Lower lobe of right lung (tissue), 2 donors: ENCODE data around the gene ZMAT1. TPM values are rescaled to one million over a fixed set of nuclear protein-coding genes. Genes with fewer than 3 reads are reported as not detected.

ENCODE experiments used
- ATAC-seq, 2 donors: fragments of 200-7000 bp; cut with Tn5 transposase; one replicate each; pipeline ENCODE4 v1.9.1; 2020 to 2022; ENCODE audit warnings: mild to moderate bottlenecking in 2 of 2, moderate library complexity in 2 of 2
- DNase-seq: peaks from one replicate; pipeline ENCODE4 v3.0.0-alpha.2; 2020
- H3K27ac ChIP-seq: fragments of 200-600 bp; one replicate; pipeline ENCODE4 v1.8.0; 2022
- H3K27me3 ChIP-seq: fragments of 200-600 bp; one replicate; pipeline ENCODE4 v1.8.0; 2022; ENCODE audit warnings: low read depth
- H3K36me3 ChIP-seq: fragments of 200-600 bp; one replicate; pipeline ENCODE4 v1.8.0; 2022; ENCODE audit warnings: mild to moderate bottlenecking
- H3K4me1 ChIP-seq: fragments of 200-600 bp; one replicate; pipeline ENCODE4 v1.8.0; 2022
- H3K4me3 ChIP-seq: fragments of 200-600 bp; one replicate; pipeline ENCODE4 v1.8.0; 2022; ENCODE audit warnings: mild to moderate bottlenecking
- H3K9me3 ChIP-seq: fragments of 200-600 bp; one replicate; pipeline ENCODE4 v1.8.0; 2022
- intact Hi-C: fragments of 100-400 bp; cut with DNase I; formaldehyde crosslinking; loops from one replicate; pipeline ENCODE4 v1.11.0; 2022
- total RNA-seq: library from RNA; stranded (reverse); fragmentation: NEBNext Ultra II Directional; extraction: Animal tissue kit (Norgen Biotek cat#: 25700); gene quantifications from one replicate; pipeline ENCODE4 v1.2.1, GENCODE V29; 2021
- TF ChIP-seq, protein P1 (sequence below): fragments of 200-600 bp; IDR thresholded peaks from one replicate; pipeline ENCODE4 v1.8.0; 2022; ENCODE audit warnings: antibody characterized with exemption, mild to moderate bottlenecking
- donor health status: DM: no; HTN: yes; CAD: no; lungs with severe emphysema.

The ZMAT1 gene
- total RNA-seq, 1 donor from 2014 or later = 10.0 TPM

- DNase-seq = no peak
- intact Hi-C loops = no loop called here
- no peaks in the 10 kb centered on the region for H3K27me3 ChIP-seq
Measured at GRCh38 chrX:101956556-101956955, 24.7 kb upstream of the ZMAT1 start.

DNA sequence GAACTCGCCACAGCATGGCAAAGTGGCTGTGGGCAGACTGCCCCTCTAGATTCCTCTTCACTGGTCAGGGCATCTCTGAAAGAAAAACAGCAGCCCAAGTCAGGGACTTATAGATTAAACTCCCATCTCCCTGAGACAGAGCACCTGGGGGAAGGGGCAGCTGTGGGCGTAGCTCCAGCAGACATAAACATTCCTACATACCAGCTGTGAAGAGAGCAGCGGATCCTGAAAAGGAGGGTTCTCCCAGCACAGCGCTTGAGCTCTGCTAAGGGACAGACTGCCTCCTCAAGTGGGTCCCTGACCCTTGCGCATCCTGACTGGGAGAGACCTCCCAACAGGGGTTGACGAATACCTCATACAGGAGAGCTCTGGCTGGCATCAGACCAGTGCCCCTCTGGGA, 18.8 kb upstream of the ZMAT1 start:
- Histone ChIP-seq H3K9me3 (no peaks in the 10 kb centered on the region), H3K4me3 (no peak overlapping the region), H3K36me3 (no peaks in the 10 kb centered on the region), H3K27me3 (no peaks in the 10 kb centered on the region), H3K4me1 (no peaks in the 10 kb centered on the region), H3K27ac (no peak overlapping the region)
- ATAC-seq = no peak
- intact Hi-C loops = no loop called here
- DNase-seq = no peak
- TF ChIP-seq, protein P1, sequence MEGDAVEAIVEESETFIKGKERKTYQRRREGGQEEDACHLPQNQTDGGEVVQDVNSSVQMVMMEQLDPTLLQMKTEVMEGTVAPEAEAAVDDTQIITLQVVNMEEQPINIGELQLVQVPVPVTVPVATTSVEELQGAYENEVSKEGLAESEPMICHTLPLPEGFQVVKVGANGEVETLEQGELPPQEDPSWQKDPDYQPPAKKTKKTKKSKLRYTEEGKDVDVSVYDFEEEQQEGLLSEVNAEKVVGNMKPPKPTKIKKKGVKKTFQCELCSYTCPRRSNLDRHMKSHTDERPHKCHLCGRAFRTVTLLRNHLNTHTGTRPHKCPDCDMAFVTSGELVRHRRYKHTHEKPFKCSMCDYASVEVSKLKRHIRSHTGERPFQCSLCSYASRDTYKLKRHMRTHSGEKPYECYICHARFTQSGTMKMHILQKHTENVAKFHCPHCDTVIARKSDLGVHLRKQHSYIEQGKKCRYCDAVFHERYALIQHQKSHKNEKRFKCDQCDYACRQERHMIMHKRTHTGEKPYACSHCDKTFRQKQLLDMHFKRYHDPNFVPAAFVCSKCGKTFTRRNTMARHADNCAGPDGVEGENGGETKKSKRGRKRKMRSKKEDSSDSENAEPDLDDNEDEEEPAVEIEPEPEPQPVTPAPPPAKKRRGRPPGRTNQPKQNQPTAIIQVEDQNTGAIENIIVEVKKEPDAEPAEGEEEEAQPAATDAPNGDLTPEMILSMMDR = no peak

More at GRCh38 chrX:101956556-101956955, 24.7 kb upstream of the ZMAT1 start:
- H3K9me3 ChIP-seq = no peaks in the 10 kb centered on the region
- H3K4me1 ChIP-seq = no peaks in the 10 kb centered on the region
- ATAC-seq = no peak
- no peak overlapping the region for H3K4me3 ChIP-seq
- no peak overlapping the region for H3K27ac ChIP-seq
- TF ChIP-seq, protein P1 = no peak
- H3K36me3 ChIP-seq = no peaks in the 10 kb centered on the region

DNA sequence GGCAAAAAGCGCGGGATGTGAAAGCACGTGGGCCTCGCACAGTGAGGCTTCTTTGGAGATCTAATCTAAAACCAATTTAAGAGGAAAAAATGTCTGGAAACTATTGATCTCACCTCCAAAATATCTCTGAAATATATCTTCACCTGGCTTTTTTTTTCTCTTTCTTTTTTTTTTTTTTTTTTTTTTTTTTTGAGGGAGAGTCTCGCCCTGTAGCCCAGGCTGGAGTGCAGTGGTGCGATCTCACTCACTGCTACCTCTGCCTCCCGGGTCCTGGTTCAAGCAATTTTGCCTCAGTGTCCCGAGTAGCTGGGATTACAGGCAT, 383 bp upstream of the ZMAT1 start:
- Histone ChIP-seq H3K9me3 (no peaks in the 10 kb centered on the region), H3K27me3 (no peaks in the 10 kb centered on the region), H3K36me3 (no peaks in the 10 kb centered on the region), H3K4me3 (peak overlapping the region; percentile 62), H3K27ac (peak overlapping the region; percentile 96), H3K4me1 (no peaks in the 10 kb centered on the region)
- DNase-seq (no peak), ATAC-seq (no peak)
- TF ChIP-seq, protein P1 = no peak
- intact Hi-C loops = no loop called here

DNA sequence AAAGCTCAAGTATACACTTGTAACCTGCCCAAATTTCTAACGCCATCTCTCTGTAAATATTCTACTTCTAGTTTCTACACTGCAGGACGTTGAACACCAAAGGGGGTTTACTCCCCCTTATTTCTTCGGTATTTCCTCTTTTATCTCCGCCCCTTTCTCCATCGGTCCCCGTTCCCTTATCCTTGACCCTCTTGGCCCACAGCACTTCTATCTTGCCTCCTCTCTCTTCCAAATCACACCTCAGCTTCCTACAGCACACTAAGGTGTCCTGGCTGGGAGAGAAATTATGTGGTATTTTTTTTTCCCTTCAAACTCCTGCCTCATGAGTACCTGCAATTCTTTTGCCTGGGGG, 715 bp downstream of the ZMAT1 start:
- ATAC-seq = peak; percentile 12 to 22
- Histone ChIP-seq H3K4me1 (no peaks in the 10 kb centered on the region), H3K9me3 (no peaks in the 10 kb centered on the region), H3K27ac (peak overlapping the region; percentile 96), H3K4me3 (peak overlapping the region; percentile 62), H3K27me3 (no peaks in the 10 kb centered on the region), H3K36me3 (no peaks in the 10 kb centered on the region)
- TF ChIP-seq, protein P1 = no peak
- intact Hi-C loops = no loop called here
- no peak for DNase-seq

- intact Hi-C loops = no loop called here
- TF ChIP-seq, protein P1 = no peak
- no peaks in the 10 kb centered on the region for H3K27me3 ChIP-seq
- no peak for DNase-seq
- no peak overlapping the region for H3K4me3 ChIP-seq
- H3K36me3 ChIP-seq = no peaks in the 10 kb centered on the region
- no peak overlapping the region for H3K27ac ChIP-seq
- ATAC-seq = no peak
- H3K9me3 ChIP-seq = no peaks in the 10 kb centered on the region
- H3K4me1 ChIP-seq = no peaks in the 10 kb centered on the region
Measured at GRCh38 chrX:101925733-101926132, 6.1 kb downstream of the ZMAT1 start.

DNA sequence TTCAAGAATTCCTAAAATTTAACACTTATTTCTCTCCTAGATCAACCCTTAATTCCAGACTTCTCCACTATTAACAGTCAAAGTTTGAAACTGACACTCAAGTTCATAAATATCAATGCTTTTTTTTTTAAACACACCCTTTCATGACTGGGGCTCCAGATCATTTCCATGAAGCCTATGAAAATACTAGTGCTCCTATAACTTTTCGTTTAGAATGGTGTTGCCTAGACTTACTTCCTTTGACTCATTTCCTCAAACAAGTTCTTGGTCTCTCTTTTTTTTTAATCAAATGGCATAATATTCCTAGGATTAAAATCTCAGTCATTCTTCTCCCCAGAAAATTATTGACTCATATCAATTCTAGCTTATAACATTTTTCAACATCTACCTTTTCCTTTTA, 13.1 kb downstream of the ZMAT1 start:
- ATAC-seq = no peak
- intact Hi-C loops = no loop called here

More for the DNA sequence above, 13.1 kb downstream of the ZMAT1 start:
- Histone ChIP-seq H3K27me3 (no peaks in the 10 kb centered on the region), H3K9me3 (no peaks in the 10 kb centered on the region), H3K27ac (no peak overlapping the region), H3K4me1 (no peaks in the 10 kb centered on the region), H3K36me3 (no peaks in the 10 kb centered on the region), H3K4me3 (no peak overlapping the region)
- no peak for DNase-seq
- TF ChIP-seq, protein P1 = no peak
